ENCODE results near the gene TREML1.

DNA sequence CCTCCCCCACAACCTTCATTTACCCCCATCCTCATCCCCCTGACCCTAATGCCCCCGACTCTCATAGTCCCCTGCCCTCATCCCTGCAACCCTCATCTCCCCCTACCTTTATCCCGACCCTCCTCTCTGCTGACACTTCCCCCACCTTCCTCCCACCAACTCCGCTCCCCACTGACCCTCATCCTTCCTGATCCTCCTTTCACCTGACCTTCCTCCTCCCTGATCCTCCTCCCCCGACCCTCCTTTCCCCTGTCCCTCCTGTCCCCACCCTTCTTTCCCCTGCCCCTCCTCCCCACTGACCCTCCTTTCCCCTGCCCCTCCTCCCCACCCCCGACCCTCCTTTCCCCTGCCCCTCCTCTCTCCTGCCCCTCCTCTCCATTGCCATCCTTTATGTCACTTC is 39.7 kb upstream of the TREML1 start:
- TF ChIP-seq, protein P1, sequence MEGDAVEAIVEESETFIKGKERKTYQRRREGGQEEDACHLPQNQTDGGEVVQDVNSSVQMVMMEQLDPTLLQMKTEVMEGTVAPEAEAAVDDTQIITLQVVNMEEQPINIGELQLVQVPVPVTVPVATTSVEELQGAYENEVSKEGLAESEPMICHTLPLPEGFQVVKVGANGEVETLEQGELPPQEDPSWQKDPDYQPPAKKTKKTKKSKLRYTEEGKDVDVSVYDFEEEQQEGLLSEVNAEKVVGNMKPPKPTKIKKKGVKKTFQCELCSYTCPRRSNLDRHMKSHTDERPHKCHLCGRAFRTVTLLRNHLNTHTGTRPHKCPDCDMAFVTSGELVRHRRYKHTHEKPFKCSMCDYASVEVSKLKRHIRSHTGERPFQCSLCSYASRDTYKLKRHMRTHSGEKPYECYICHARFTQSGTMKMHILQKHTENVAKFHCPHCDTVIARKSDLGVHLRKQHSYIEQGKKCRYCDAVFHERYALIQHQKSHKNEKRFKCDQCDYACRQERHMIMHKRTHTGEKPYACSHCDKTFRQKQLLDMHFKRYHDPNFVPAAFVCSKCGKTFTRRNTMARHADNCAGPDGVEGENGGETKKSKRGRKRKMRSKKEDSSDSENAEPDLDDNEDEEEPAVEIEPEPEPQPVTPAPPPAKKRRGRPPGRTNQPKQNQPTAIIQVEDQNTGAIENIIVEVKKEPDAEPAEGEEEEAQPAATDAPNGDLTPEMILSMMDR (IDR thresholded peaks at IDR 0.05; ENCODE audit: low read depth, low read length, poor library complexity, severe bottlenecking): no peak
- TF ChIP-seq EZH2phosphoT487 (IDR thresholded peaks at IDR 0.05; ENCODE audit: borderline replicate concordance, low read length): no peak
